ENCODE measurements around the gene CAMTA1.

The CAMTA1 gene

DNA sequence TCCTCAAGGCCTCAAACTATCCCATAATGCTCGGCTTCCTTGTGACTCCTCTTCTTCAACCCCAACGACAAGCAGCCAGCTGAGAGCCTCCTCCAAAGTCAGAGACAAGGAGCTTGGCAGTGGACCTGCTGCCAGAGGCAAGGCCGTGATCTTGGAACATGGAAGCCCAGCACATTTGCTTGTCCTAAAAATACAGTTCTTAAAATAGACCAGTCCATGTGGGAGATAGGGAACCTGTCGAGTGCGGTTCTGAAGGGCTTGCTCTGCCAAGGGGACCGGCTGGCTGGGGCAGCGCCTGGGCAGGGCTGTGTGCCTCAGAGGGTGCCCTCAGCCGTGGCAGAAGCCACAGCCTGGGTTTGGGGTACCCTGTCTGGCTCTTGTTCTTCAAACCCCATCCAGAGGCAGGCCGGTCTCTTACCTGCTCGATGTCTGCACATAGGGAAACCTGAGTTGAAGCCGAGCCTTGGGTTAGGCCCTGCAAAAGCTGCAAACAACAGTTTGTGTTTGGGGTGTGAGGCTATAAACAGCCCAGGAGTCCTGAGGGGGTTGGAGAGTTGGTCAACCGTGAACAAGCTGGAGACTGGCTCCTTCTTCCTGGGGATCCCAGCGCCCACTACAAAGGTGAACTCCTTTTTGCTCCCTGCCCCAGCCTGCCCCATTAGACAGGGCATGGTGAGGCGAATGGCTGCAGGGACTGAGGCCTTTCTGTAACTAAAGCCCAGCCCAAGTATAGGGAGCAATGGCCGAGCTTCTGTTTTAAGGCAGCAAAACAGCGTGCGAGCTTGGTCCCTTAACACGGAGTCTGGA lies 228.8 kb downstream of the CAMTA1 start:
- Histone ChIP-seq H3K4me1 (ENCODE audit: control insufficient read depth, insufficient read depth, low read length, poor library complexity, severe bottlenecking) (no peaks in the 10 kb centered on the region), H3K36me3 (ENCODE audit: control insufficient read depth, insufficient read depth, low read length) (no peaks in the 10 kb centered on the region), H3K27ac (ENCODE audit: low read depth, low read length, severe bottlenecking) (no peak overlapping the region), H3K4me3 (ENCODE audit: extremely low read depth, insufficient read depth, low read length, poor library complexity, severe bottlenecking) (no peak overlapping the region), H3K9me3 (ENCODE audit: control insufficient read depth, low read length) (no peaks in the 10 kb centered on the region)
- WGBS, 2 experiments (ENCODE audit: insufficient coverage in 2 of 2), result 88 to 90% methylated on average over 12 to 14 of the region's 18 CpGs

DNA sequence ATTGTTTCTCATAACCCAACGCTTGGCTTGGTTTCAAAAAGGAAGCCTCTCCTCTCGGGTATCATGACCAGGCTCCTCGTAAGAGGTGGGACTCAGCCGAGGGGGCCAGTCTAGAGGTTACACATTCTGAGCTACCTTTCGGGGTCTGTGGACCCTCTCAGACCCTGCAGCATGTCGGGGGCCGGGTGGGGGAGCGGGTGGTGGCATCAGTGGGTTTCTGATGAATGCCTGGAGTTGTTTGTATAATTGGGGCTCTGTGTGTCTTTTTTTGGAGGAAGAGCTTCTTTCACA lies 229.3 kb downstream of the CAMTA1 start:
- H3K4me1 ChIP-seq (ENCODE audit: control insufficient read depth, insufficient read depth, low read length, poor library complexity, severe bottlenecking), result no peaks in the 10 kb centered on the region
- WGBS, 2 experiments (ENCODE audit: insufficient coverage in 2 of 2), result 77 to 94% methylated on average over 2 to 4 of the region's 8 CpGs
- H3K27ac ChIP-seq (ENCODE audit: low read depth, low read length, severe bottlenecking), result no peak overlapping the region
- H3K36me3 ChIP-seq (ENCODE audit: control insufficient read depth, insufficient read depth, low read length), result no peaks in the 10 kb centered on the region
- H3K9me3 ChIP-seq (ENCODE audit: control insufficient read depth, low read length), result no peaks in the 10 kb centered on the region
- no peak overlapping the region for H3K4me3 ChIP-seq (ENCODE audit: extremely low read depth, insufficient read depth, low read length, poor library complexity, severe bottlenecking)

DNA sequence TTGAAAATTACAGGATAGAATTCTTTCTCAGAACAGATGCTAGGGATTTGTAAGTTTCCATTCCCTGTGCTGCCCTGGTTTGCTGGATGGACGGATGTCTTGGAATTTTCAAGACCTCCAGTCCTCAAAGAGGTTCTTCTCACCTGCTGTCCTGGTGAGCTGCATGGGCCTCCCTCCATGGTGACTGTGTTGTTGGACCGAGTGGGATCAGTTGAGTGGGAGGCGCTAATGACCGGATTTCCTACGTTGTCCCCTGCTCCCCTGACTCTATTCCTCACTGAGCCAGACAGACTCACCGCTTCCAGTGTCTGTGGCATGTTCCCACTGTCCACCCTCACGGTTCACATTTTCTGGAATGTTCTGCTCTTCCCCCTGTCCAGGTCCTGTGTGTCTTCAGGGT lies 229.8 kb downstream of the CAMTA1 start:
- Histone ChIP-seq H3K4me1 (ENCODE audit: control insufficient read depth, insufficient read depth, low read length, poor library complexity, severe bottlenecking) (no peaks in the 10 kb centered on the region), H3K9me3 (ENCODE audit: control insufficient read depth, low read length) (no peaks in the 10 kb centered on the region), H3K4me3 (ENCODE audit: extremely low read depth, insufficient read depth, low read length, poor library complexity, severe bottlenecking) (no peak overlapping the region), H3K36me3 (ENCODE audit: control insufficient read depth, insufficient read depth, low read length) (no peaks in the 10 kb centered on the region), H3K27ac (ENCODE audit: low read depth, low read length, severe bottlenecking) (no peak overlapping the region)
- 91 to 96% methylated on average over 7 of the region's 7 CpGs for WGBS, 2 experiments (ENCODE audit: insufficient coverage in 2 of 2)

DNA sequence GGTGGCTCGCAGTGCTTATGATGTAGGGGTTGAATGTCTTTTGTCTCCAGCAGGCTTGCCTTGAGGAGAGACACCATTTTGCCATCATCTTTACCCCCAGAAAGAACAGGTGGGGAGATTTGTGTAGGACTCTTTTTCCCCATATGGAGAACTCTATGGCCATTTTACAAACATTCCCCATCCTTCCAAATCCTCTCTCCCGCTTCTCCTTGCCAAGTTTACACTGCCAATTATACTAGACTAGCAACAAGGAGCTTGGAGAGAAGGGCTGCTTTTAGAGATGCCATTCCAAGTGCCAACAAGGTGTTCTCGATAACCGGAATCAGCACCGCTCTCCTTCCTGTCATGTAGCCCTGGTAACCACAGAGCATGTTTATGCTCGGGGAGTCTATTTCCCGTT lies 233.1 kb downstream of the CAMTA1 start:
- Histone ChIP-seq H3K27ac (ENCODE audit: low read depth, low read length, severe bottlenecking) (no peak overlapping the region), H3K9me3 (ENCODE audit: control insufficient read depth, low read length) (no peaks in the 10 kb centered on the region), H3K36me3 (ENCODE audit: control insufficient read depth, insufficient read depth, low read length) (no peaks in the 10 kb centered on the region), H3K4me1 (ENCODE audit: control insufficient read depth, insufficient read depth, low read length, poor library complexity, severe bottlenecking) (no peaks in the 10 kb centered on the region), H3K4me3 (ENCODE audit: extremely low read depth, insufficient read depth, low read length, poor library complexity, severe bottlenecking) (no peak overlapping the region)
- WGBS, 2 experiments (ENCODE audit: insufficient coverage in 2 of 2), result 99 to 100% methylated on average over 5 to 6 of the region's 7 CpGs

- Histone ChIP-seq H3K4me1 (ENCODE audit: control insufficient read depth, insufficient read depth, low read length, poor library complexity, severe bottlenecking) (no peaks in the 10 kb centered on the region), H3K27ac (ENCODE audit: low read depth, low read length, severe bottlenecking) (no peak overlapping the region), H3K4me3 (ENCODE audit: extremely low read depth, insufficient read depth, low read length, poor library complexity, severe bottlenecking) (no peak overlapping the region), H3K36me3 (ENCODE audit: control insufficient read depth, insufficient read depth, low read length) (no peaks in the 10 kb centered on the region), H3K9me3 (ENCODE audit: control insufficient read depth, low read length) (no peaks in the 10 kb centered on the region)
- WGBS, 2 experiments (ENCODE audit: insufficient coverage in 2 of 2), result 93 to 94% methylated on average over 14 of the region's 14 CpGs
Observed at GRCh38 chr1:7018826-7019225, 233.6 kb downstream of the CAMTA1 start.

GRCh38 chr1:7019510-7019909 lies 234.3 kb downstream of the CAMTA1 start:
- WGBS, 2 experiments (ENCODE audit: insufficient coverage in 2 of 2), result 86 to 87% methylated on average over 8 of the region's 9 CpGs
- Histone ChIP-seq H3K36me3 (ENCODE audit: control insufficient read depth, insufficient read depth, low read length) (no peaks in the 10 kb centered on the region), H3K4me3 (ENCODE audit: extremely low read depth, insufficient read depth, low read length, poor library complexity, severe bottlenecking) (no peak overlapping the region), H3K4me1 (ENCODE audit: control insufficient read depth, insufficient read depth, low read length, poor library complexity, severe bottlenecking) (no peaks in the 10 kb centered on the region), H3K9me3 (ENCODE audit: control insufficient read depth, low read length) (no peaks in the 10 kb centered on the region), H3K27ac (ENCODE audit: low read depth, low read length, severe bottlenecking) (no peak overlapping the region)

DNA sequence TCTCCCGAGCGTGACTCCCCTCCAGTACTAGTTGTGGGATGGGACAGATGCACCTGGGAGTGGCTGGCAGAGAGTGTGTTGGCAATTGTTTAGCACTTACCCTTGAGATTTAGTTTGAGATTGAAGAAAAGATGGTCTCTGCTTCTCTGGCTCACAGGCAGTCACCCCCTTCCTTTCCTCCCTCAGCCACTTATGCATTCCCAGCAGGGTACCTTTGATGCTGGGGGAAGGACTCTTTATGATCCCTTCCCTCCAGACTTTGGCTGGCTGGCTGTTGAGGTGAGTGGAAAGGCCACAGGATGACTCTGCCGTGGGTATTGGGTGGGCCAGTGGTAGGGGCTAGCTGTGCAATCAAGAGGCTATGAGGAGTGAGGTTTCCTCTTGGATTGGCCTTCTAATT lies 236.8 kb downstream of the CAMTA1 start:
- Histone ChIP-seq H3K4me1 (ENCODE audit: control insufficient read depth, insufficient read depth, low read length, poor library complexity, severe bottlenecking) (no peaks in the 10 kb centered on the region), H3K36me3 (ENCODE audit: control insufficient read depth, insufficient read depth, low read length) (no peaks in the 10 kb centered on the region), H3K9me3 (ENCODE audit: control insufficient read depth, low read length) (no peaks in the 10 kb centered on the region), H3K27ac (ENCODE audit: low read depth, low read length, severe bottlenecking) (no peak overlapping the region), H3K4me3 (ENCODE audit: extremely low read depth, insufficient read depth, low read length, poor library complexity, severe bottlenecking) (no peak overlapping the region)
- 40 to 46% methylated on average over 1 to 3 of the region's 3 CpGs for WGBS, 2 experiments (ENCODE audit: insufficient coverage in 2 of 2)

- Histone ChIP-seq H3K4me1 (ENCODE audit: control insufficient read depth, insufficient read depth, low read length, poor library complexity, severe bottlenecking) (no peaks in the 10 kb centered on the region), H3K27ac (ENCODE audit: low read depth, low read length, severe bottlenecking) (no peak overlapping the region)
- 92 to 94% methylated on average over 6 to 7 of the region's 7 CpGs for WGBS, 2 experiments (ENCODE audit: insufficient coverage in 2 of 2)
Observed at GRCh38 chr1:7025013-7025412, 239.8 kb downstream of the CAMTA1 start.

GRCh38 chr1:7026169-7026568 lies 240.9 kb downstream of the CAMTA1 start:
- Histone ChIP-seq H3K36me3 (ENCODE audit: control insufficient read depth, insufficient read depth, low read length) (no peaks in the 10 kb centered on the region), H3K27ac (ENCODE audit: low read depth, low read length, severe bottlenecking) (no peak overlapping the region), H3K9me3 (ENCODE audit: control insufficient read depth, low read length) (no peaks in the 10 kb centered on the region), H3K4me3 (ENCODE audit: extremely low read depth, insufficient read depth, low read length, poor library complexity, severe bottlenecking) (no peak overlapping the region), H3K4me1 (ENCODE audit: control insufficient read depth, insufficient read depth, low read length, poor library complexity, severe bottlenecking) (no peaks in the 10 kb centered on the region)
- 92 to 95% methylated on average over 2 to 4 of the region's 6 CpGs for WGBS, 2 experiments (ENCODE audit: insufficient coverage in 2 of 2)

More at GRCh38 chr1:7025013-7025412, 239.8 kb downstream of the CAMTA1 start:
- H3K4me3 ChIP-seq (ENCODE audit: extremely low read depth, insufficient read depth, low read length, poor library complexity, severe bottlenecking), result no peak overlapping the region
- no peaks in the 10 kb centered on the region for H3K9me3 ChIP-seq (ENCODE audit: control insufficient read depth, low read length)
- no peaks in the 10 kb centered on the region for H3K36me3 ChIP-seq (ENCODE audit: control insufficient read depth, insufficient read depth, low read length)

- Histone ChIP-seq H3K4me1 (ENCODE audit: control insufficient read depth, insufficient read depth, low read length, poor library complexity, severe bottlenecking) (no peaks in the 10 kb centered on the region), H3K9me3 (ENCODE audit: control insufficient read depth, low read length) (peaks cover 8% of the 10 kb centered on the region), H3K27ac (ENCODE audit: low read depth, low read length, severe bottlenecking) (no peak overlapping the region), H3K36me3 (ENCODE audit: control insufficient read depth, insufficient read depth, low read length) (no peaks in the 10 kb centered on the region), H3K4me3 (ENCODE audit: extremely low read depth, insufficient read depth, low read length, poor library complexity, severe bottlenecking) (no peak overlapping the region)
- 80 to 90% methylated on average over 1 to 2 of the region's 2 CpGs for WGBS, 2 experiments (ENCODE audit: insufficient coverage in 2 of 2)
Observed at GRCh38 chr1:7032992-7033391, 247.7 kb downstream of the CAMTA1 start.

- H3K4me1 ChIP-seq (ENCODE audit: control insufficient read depth, insufficient read depth, low read length, poor library complexity, severe bottlenecking), result no peaks in the 10 kb centered on the region
- H3K27ac ChIP-seq (ENCODE audit: low read depth, low read length, severe bottlenecking), result no peak overlapping the region
- 77 to 81% methylated on average over 4 of the region's 8 CpGs for WGBS, 2 experiments (ENCODE audit: insufficient coverage in 2 of 2)
- peaks cover 8% of the 10 kb centered on the region for H3K9me3 ChIP-seq (ENCODE audit: control insufficient read depth, low read length)
- no peak overlapping the region for H3K4me3 ChIP-seq (ENCODE audit: extremely low read depth, insufficient read depth, low read length, poor library complexity, severe bottlenecking)
- no peaks in the 10 kb centered on the region for H3K36me3 ChIP-seq (ENCODE audit: control insufficient read depth, insufficient read depth, low read length)
Observed at GRCh38 chr1:7036386-7036785, 251.1 kb downstream of the CAMTA1 start.
